GM12892 (cell line): ENCODE data around the gene ZDHHC20.

Experiments used
- DNase-seq: peaks from one replicate; pipeline ENCODE4 v3.0.0; 2011; ENCODE audit not compliant: insufficient read length
- FAIRE-seq: peaks from 2 replicates; lab custom pipeline; 2011; peaks lifted over from hg19 to GRCh38; lab: Jason Lieb, UNC
- POLR2A ChIP-seq: IDR thresholded peaks from 2 replicates; pipeline ENCODE4 v1.6.1; 2011; ENCODE audit warnings: low read depth, low read length, control low read depth
- POLR2AphosphoS5 ChIP-seq: IDR thresholded peaks from 2 replicates; pipeline ENCODE4 v1.6.1; 2011; ENCODE audit warnings: low read depth, low read length, control low read depth
- TAF1 ChIP-seq: IDR thresholded peaks from 2 replicates; pipeline ENCODE4 v1.6.1; 2011; ENCODE audit warnings: low read depth, mild to moderate bottlenecking, control low read depth, low read length, borderline replicate concordance

Gene ZDHHC20

GRCh38 chr13:21466527-21466926 is 7.4 kb upstream of the ZDHHC20 start:
- no peak for TF ChIP-seq TAF1
- DNase-seq (no peak), FAIRE-seq (no peak)

GRCh38 chr13:21465710-21466160 is 6.6 kb upstream of the ZDHHC20 start:
- no peak for TF ChIP-seq TAF1
- no peak for TF ChIP-seq POLR2AphosphoS5
- no peak for TF ChIP-seq POLR2A
- FAIRE-seq (no peak), DNase-seq (no peak)

- TF ChIP-seq POLR2AphosphoS5: no peak
- no peak for TF ChIP-seq POLR2A
- no peak for TF ChIP-seq TAF1
- no peak for FAIRE-seq
- DNase-seq: no peak
Measured at GRCh38 chr13:21463424-21463823, 4.3 kb upstream of the ZDHHC20 start.

GRCh38 chr13:21461131-21461530 is 2.0 kb upstream of the ZDHHC20 start:
- DNase-seq (no peak), FAIRE-seq (no peak)
- TF ChIP-seq TAF1 (no peak), POLR2A (no peak), POLR2AphosphoS5 (no peak)

GRCh38 chr13:21458451-21458812 is 671 bp downstream of the ZDHHC20 start:
- peak; percentile 73 for FAIRE-seq
- peak; percentile 29 for DNase-seq
- 0 out of 2 replicates have a peak, but pooled peaks have one; percentile 9 for TF ChIP-seq TAF1
- no peak for TF ChIP-seq POLR2AphosphoS5
- no peak for TF ChIP-seq POLR2A

- DNase-seq (no peak), FAIRE-seq (no peak)
- TF ChIP-seq POLR2AphosphoS5 (no peak), POLR2A (no peak), TAF1 (no peak)
Measured at GRCh38 chr13:21453387-21454081, 5.6 kb downstream of the ZDHHC20 start.

GRCh38 chr13:21450936-21451335 is 8.2 kb downstream of the ZDHHC20 start:
- FAIRE-seq: no peak
- no peak for DNase-seq
- TF ChIP-seq POLR2A (no peak), POLR2AphosphoS5 (no peak), TAF1 (no peak)

- TF ChIP-seq POLR2A: no peak
- no peak for TF ChIP-seq POLR2AphosphoS5
- no peak for TF ChIP-seq TAF1
- FAIRE-seq (no peak), DNase-seq (no peak)
Measured at GRCh38 chr13:21446656-21447055, 12.4 kb downstream of the ZDHHC20 start.

- TF ChIP-seq TAF1 (no peak), POLR2A (no peak), POLR2AphosphoS5 (no peak)
- DNase-seq: no peak
- FAIRE-seq: no peak
Measured at GRCh38 chr13:21445759-21446158, 13.3 kb downstream of the ZDHHC20 start.

- DNase-seq (no peak), FAIRE-seq (no peak)
- no peak for TF ChIP-seq POLR2AphosphoS5
- TF ChIP-seq TAF1: no peak
- TF ChIP-seq POLR2A: no peak
Measured at GRCh38 chr13:21443171-21443570, 15.9 kb downstream of the ZDHHC20 start.

- DNase-seq: no peak
- FAIRE-seq: peak; percentile 62
- TF ChIP-seq TAF1 (no peak), POLR2A (no peak), POLR2AphosphoS5 (no peak)
Measured at GRCh38 chr13:21436582-21436981, 22.5 kb downstream of the ZDHHC20 start.

GRCh38 chr13:21435687-21436151 is 23.4 kb downstream of the ZDHHC20 start:
- TF ChIP-seq TAF1 (no peak), POLR2A (no peak), POLR2AphosphoS5 (0 out of 2 replicates have a peak, but pooled peaks have one; percentile 27)
- DNase-seq (peak; percentile 37), FAIRE-seq (peak; percentile 94)
